Measurements from ENCODE around the gene MTCH2.

DNA sequence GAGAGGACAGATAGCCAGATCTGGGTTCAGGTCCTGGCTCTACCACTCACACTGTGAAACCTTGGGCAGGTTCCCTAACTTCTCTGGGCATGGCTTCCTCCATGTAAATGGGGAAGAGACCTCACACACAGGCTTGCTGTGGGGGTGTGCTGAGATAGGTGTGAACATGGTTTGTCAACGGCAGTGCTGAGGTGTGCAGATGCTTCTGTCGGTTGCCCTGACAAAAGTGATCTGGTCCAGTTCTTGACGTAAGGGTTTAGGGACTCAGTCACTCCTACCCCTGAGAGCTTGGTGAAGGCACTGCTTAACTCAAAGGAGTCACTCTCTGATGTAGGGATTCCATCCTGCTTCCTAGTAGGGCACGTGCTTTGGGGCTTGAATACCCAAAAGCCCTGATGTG is 50.1 kb downstream of the MTCH2 start:
- TF ChIP-seq, protein P1, sequence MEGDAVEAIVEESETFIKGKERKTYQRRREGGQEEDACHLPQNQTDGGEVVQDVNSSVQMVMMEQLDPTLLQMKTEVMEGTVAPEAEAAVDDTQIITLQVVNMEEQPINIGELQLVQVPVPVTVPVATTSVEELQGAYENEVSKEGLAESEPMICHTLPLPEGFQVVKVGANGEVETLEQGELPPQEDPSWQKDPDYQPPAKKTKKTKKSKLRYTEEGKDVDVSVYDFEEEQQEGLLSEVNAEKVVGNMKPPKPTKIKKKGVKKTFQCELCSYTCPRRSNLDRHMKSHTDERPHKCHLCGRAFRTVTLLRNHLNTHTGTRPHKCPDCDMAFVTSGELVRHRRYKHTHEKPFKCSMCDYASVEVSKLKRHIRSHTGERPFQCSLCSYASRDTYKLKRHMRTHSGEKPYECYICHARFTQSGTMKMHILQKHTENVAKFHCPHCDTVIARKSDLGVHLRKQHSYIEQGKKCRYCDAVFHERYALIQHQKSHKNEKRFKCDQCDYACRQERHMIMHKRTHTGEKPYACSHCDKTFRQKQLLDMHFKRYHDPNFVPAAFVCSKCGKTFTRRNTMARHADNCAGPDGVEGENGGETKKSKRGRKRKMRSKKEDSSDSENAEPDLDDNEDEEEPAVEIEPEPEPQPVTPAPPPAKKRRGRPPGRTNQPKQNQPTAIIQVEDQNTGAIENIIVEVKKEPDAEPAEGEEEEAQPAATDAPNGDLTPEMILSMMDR (IDR thresholded peaks at IDR 0.05), result no peak
- TF ChIP-seq, protein P2, sequence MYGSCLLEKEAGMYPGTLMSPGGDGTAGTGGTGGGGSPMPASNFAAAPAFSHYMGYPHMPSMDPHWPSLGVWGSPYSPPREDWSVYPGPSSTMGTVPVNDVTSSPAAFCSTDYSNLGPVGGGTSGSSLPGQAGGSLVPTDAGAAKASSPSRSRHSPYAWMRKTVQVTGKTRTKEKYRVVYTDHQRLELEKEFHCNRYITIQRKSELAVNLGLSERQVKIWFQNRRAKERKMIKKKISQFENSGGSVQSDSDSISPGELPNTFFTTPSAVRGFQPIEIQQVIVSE (CRISPR knock-in tag; IDR thresholded peaks at IDR 0.05; ENCODE audit: borderline replicate concordance), result no peak
- TF ChIP-seq, protein P3, sequence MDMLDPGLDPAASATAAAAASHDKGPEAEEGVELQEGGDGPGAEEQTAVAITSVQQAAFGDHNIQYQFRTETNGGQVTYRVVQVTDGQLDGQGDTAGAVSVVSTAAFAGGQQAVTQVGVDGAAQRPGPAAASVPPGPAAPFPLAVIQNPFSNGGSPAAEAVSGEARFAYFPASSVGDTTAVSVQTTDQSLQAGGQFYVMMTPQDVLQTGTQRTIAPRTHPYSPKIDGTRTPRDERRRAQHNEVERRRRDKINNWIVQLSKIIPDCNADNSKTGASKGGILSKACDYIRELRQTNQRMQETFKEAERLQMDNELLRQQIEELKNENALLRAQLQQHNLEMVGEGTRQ (CRISPR knock-in tag; IDR thresholded peaks at IDR 0.05), result no peak
- TF ChIP-seq, protein P4, sequence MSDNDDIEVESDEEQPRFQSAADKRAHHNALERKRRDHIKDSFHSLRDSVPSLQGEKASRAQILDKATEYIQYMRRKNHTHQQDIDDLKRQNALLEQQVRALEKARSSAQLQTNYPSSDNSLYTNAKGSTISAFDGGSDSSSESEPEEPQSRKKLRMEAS (CRISPR knock-in tag; IDR thresholded peaks at IDR 0.05), result no peak
- TF ChIP-seq ZNF416 (CRISPR knock-in tag; IDR thresholded peaks at IDR 0.05) (no peak), FOXJ3 (CRISPR knock-in tag; IDR thresholded peaks at IDR 0.05; ENCODE audit: borderline replicate concordance) (no peak), NR1H2 (CRISPR knock-in tag; IDR thresholded peaks at IDR 0.05) (no peak), ZNF317 (CRISPR knock-in tag; IDR thresholded peaks at IDR 0.05; ENCODE audit: borderline replicate concordance, low read depth) (no peak), CREB1 (CRISPR knock-in tag; IDR thresholded peaks at IDR 0.05) (no peak), ZNF263 (CRISPR knock-in tag; IDR thresholded peaks at IDR 0.05; ENCODE audit: low read depth) (no peak), SMAD3 (CRISPR knock-in tag; IDR thresholded peaks at IDR 0.05; ENCODE audit: borderline replicate concordance) (no peak)
- TF ChIP-seq, protein P5, sequence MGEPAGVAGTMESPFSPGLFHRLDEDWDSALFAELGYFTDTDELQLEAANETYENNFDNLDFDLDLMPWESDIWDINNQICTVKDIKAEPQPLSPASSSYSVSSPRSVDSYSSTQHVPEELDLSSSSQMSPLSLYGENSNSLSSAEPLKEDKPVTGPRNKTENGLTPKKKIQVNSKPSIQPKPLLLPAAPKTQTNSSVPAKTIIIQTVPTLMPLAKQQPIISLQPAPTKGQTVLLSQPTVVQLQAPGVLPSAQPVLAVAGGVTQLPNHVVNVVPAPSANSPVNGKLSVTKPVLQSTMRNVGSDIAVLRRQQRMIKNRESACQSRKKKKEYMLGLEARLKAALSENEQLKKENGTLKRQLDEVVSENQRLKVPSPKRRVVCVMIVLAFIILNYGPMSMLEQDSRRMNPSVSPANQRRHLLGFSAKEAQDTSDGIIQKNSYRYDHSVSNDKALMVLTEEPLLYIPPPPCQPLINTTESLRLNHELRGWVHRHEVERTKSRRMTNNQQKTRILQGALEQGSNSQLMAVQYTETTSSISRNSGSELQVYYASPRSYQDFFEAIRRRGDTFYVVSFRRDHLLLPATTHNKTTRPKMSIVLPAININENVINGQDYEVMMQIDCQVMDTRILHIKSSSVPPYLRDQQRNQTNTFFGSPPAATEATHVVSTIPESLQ (CRISPR knock-in tag; IDR thresholded peaks at IDR 0.05), result no peak
- TF ChIP-seq, protein P6, sequence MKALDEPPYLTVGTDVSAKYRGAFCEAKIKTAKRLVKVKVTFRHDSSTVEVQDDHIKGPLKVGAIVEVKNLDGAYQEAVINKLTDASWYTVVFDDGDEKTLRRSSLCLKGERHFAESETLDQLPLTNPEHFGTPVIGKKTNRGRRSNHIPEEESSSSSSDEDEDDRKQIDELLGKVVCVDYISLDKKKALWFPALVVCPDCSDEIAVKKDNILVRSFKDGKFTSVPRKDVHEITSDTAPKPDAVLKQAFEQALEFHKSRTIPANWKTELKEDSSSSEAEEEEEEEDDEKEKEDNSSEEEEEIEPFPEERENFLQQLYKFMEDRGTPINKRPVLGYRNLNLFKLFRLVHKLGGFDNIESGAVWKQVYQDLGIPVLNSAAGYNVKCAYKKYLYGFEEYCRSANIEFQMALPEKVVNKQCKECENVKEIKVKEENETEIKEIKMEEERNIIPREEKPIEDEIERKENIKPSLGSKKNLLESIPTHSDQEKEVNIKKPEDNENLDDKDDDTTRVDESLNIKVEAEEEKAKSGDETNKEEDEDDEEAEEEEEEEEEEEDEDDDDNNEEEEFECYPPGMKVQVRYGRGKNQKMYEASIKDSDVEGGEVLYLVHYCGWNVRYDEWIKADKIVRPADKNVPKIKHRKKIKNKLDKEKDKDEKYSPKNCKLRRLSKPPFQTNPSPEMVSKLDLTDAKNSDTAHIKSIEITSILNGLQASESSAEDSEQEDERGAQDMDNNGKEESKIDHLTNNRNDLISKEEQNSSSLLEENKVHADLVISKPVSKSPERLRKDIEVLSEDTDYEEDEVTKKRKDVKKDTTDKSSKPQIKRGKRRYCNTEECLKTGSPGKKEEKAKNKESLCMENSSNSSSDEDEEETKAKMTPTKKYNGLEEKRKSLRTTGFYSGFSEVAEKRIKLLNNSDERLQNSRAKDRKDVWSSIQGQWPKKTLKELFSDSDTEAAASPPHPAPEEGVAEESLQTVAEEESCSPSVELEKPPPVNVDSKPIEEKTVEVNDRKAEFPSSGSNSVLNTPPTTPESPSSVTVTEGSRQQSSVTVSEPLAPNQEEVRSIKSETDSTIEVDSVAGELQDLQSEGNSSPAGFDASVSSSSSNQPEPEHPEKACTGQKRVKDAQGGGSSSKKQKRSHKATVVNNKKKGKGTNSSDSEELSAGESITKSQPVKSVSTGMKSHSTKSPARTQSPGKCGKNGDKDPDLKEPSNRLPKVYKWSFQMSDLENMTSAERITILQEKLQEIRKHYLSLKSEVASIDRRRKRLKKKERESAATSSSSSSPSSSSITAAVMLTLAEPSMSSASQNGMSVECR (CRISPR knock-in tag; IDR thresholded peaks at IDR 0.05; ENCODE audit: borderline replicate concordance), result no peak
- TF ChIP-seq, protein P7, sequence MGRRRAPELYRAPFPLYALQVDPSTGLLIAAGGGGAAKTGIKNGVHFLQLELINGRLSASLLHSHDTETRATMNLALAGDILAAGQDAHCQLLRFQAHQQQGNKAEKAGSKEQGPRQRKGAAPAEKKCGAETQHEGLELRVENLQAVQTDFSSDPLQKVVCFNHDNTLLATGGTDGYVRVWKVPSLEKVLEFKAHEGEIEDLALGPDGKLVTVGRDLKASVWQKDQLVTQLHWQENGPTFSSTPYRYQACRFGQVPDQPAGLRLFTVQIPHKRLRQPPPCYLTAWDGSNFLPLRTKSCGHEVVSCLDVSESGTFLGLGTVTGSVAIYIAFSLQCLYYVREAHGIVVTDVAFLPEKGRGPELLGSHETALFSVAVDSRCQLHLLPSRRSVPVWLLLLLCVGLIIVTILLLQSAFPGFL (CRISPR knock-in tag; IDR thresholded peaks at IDR 0.05; ENCODE audit: borderline replicate concordance), result no peak

Measured in WTC11 (cell line).